GM19328 (cell line): ENCODE data around the gene SLC23A3.
A peak's percentile ranks its signal among the peaks of the same experiment; 100 is the strongest.

ENCODE experiments used
- ATAC-seq: cut with Tn5 transposase; IDR thresholded peaks from one replicate; pipeline ENCODE4 v1.9.1; 2021; ENCODE audit warnings: mild to moderate bottlenecking, moderate library complexity; ENCODE audit not compliant: unreplicated experiment

The SLC23A3 gene

GRCh38 chr2:219176818-219177551, 7.2 kb upstream of the SLC23A3 start, which contains the start of gene CNPPD1:
Gene CNPPD1 (minus strand): TSS chr2:219176925. CDS start chr2:219176828, 97 bp downstream.
- peak; percentile 59 for ATAC-seq

DNA sequence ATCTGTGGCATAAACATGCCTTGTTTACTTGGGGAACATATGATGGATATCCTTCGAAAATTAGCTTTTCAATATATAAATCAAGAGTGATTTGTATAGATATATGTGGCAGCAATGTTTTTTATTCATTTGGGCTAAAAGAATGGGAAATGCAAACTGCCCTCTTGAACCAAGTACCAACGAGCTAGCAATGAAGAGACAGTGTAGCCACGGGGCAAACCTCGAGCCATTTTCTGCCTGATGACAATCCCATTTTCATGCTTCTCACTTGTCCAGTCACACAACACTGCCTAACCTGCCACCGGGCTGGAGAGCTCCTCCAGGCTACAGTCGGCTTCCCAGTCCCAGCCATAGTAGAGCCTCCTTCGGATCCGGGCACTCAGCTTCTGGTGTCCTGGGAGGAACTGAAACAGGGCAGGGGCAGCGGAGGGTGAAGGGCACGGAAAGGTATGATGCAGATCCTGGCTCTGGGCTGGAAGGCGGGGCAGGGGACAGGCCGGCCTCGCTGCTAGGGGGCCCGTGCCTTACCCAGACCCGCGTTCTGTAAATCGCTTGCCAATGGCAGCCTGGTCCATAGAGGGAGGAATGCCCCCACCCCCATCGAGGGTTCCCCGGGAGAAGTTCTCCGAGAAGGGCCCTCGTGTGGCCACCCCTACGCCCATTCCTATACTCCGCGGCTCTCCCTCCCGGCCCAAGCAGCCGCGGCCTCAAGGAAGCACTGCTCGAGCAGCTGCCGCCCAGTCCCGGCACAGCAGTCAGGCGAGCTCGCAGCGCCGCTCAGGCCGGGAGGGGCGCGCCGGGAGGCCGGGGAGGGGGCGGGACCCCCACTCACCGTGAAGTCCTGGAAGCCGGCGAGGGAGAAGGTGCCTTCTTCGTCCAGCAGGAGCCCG, 6.3 kb upstream of the SLC23A3 start:
- peak; percentile 14 for ATAC-seq

GRCh38 chr2:219175486-219175885, 5.7 kb upstream of the SLC23A3 start:
- ATAC-seq: no peak

GRCh38 chr2:219174801-219175200, 5.0 kb upstream of the SLC23A3 start:
- no peak for ATAC-seq

GRCh38 chr2:219174146-219174545, 4.3 kb upstream of the SLC23A3 start:
- ATAC-seq: no peak

- ATAC-seq: no peak
These were observed 3.3 kb upstream of the SLC23A3 start for GRCh38 chr2:219173176-219173575.

DNA sequence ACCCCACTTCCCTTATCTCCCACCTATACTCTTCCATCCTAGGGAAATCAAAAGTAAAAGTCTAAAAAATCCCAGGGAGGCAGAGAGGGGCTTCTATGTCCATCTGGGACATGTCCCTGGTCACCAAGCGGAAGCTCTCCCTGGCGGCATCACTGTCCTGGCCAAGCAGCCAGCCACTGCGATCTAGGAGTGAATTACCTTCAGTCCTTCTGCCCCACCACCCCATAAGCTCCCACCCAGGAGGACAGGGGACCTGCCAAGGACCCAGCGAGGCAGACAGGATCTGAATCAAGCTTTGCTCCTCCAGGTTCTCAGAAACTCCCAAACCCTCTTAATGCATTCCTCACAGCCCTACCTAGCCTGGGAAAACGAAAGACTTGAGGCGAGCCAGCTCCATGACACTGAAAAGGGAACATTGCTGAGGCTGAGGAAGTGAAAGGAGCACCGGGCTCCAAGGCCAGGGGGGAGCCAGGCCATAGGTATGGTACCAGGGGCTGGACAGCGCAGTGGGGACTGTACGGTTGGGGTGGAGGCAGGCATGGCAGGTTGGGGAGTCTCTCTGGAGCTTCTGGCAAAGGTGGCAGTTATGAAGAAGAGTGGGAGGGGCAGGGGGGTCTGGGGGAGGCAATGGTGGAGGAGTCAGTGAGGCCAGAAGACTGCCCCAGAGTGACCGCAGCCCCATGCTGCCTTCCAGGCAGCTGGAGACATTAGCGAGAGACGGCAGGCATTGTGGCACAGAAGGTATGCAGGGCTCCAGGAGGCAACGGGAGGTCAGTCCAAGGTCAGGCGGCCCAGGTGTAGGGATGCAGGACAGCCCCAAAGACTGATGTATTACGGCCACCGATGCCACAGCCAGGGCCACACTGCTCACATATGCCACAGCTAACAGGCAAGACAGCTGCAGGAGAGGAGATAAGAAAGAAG, 2.7 kb upstream of the SLC23A3 start:
- no peak for ATAC-seq

DNA sequence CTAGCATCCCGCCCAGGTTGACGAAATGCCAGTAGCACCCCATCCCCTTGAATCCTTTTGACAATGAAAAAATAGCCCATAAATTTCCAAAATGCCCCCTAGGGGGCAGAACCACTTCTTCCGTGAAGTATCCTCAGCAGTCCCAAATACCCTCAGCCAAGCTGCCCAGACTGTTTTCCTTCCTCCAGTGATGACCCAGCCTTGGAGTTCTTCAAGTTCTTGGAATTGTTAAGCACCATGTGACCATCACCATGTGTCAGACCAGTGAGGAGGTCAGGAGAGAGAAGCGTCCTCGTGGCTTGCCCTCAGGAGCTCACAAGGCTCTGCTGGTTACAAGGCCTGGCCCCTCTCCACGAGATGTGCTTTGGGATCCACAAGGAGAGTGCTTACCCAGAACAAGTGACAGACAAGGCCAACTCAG, 1.4 kb upstream of the SLC23A3 start:
- no peak for ATAC-seq

- no peak for ATAC-seq
These were observed 897 bp downstream of the SLC23A3 start for GRCh38 chr2:219168932-219169331.

DNA sequence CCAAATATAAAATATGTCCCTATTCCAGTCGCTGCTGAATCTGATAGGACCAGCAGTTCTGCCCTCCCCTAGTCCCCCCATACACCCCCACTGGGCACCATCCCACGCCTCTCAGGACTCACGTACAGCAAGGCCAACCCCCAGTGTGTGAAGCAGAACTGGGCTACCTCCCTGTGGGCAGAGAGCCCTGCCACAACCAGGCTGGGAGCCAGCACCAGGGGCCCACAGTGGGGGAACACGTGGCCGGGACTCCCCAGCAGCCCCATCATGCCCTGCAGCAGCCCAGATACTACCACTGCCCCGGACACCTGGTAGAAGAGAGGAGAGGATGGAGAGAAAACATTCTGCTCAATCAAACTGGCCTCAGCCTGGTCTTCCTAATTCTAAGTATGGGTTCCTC, 1.3 kb downstream of the SLC23A3 start:
- ATAC-seq: no peak

DNA sequence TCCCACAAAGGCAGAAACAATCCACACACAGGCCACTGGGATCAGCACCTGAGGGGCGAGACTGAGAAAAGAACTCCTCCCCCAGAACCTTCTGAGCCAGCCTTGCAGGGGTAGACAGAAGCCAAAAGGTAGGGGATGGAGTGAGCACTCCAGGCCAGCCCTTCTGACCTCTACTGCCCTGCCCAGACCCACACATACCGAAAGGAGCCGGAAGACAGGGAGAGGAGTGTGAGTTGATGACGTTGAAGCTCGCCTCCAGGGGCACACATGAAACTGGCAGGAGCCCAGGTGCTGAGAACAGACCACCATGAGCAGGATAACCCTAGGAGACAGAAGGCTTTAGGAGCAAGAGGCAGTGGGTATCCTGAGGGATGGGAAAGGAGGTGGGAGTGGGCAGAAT, 1.8 kb downstream of the SLC23A3 start:
- no peak for ATAC-seq

- no peak for ATAC-seq
These were observed 4.5 kb downstream of the SLC23A3 start for GRCh38 chr2:219165058-219165911.

DNA sequence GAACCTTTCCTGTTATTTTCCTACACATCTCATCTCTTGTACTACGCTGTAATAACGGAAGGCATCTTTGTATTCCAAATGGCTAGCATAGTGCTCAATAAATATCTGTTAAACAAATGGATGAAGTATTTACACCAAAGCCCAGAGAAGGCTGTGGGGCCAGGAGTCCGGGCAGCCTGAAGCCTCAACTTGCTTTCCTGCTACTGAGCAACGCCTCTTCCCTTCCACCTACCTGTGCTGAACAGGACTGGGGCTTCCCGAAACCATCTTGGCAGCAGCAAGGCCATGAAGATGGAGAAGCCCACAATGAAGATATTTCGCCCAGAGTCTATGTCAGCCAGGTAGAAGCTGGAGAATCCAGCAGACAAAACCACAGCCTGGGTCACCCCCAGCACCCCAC, 6.7 kb downstream of the SLC23A3 start:
- no peak for ATAC-seq

DNA sequence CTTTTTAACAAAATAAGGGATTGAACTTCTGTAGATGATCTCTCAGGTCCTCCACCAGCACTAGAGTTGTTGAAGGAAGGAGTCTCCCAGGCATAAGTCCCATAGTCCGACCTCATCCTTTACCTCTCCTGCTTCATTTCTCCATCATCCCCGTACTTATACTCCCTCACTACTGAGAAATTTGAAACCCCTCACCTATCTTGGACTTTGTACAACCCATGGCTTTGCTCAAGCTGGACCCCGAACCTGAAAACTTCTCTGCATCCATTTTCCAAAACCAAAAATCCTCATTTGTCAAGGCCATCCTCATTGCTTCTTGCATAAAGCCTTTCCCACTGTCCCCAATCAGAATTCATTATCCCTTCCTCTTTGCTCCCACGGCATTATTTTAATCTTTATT, 8.7 kb downstream of the SLC23A3 start:
- ATAC-seq: no peak

- peak; percentile 81 for ATAC-seq
These were observed 9.4 kb downstream of the SLC23A3 start, which contains the start of gene NHEJ1 for GRCh38 chr2:219160186-219161017. Gene NHEJ1 (minus strand): TSS chr2:219160815. CDS start chr2:219158362, 2,453 bp downstream.

GRCh38 chr2:219159771-219160185, 10.1 kb downstream of the SLC23A3 start:
- no peak for ATAC-seq

DNA sequence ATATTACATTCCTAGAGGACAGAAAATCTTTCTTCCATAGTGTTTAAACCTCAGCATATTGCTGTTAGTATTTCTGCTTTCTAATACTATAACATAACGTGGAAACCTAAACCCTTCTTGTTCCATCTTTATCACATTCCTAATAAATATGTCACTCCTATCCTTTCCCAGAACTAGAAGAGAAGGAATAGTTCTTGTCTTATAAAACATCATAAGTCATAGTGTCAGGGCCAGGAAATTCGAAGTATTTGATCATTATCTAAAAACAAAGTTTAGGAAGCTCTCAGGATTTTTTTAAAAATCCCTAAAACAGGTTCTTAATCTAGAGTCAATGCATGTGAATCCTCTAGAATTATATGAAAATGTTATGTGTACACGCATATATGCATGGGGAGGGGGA, 11.2 kb downstream of the SLC23A3 start:
- ATAC-seq: no peak

DNA sequence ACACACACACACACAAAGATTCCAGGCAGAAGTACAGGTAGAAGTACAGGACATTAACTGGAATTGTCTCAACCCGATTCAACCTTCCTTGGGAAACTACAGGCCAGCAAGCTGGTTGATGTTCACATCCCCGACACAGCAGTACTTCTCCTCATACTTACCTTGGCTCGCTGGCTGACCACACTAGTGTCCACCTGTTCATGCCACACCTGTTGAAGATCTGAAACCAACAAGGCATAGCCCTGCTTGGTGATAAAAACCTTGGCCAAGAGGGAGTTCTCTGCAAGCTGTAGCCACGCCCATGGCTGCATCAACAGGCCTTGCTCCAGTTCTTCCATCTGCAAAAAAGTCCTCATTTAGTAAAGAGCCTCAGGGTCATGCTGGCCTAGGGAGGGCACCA, 11.8 kb downstream of the SLC23A3 start:
- no peak for ATAC-seq

GRCh38 chr2:219157396-219157795, 12.4 kb downstream of the SLC23A3 start:
- ATAC-seq: no peak
